D721Med (cell line): ENCODE data around the gene SMG7.

Experiments
- DNase-seq: peaks from one replicate; pipeline ENCODE4 v3.0.0; 2011; ENCODE audit warnings: low spot score; ENCODE audit not compliant: insufficient read length
- FAIRE-seq: peaks from 2 replicates; lab custom pipeline; 2011; peaks lifted over from hg19 to GRCh38; lab: Jason Lieb, UNC
- CTCF ChIP-seq: IDR thresholded peaks from 2 replicates; pipeline ENCODE4 v1.5.1; 2012; ENCODE audit warnings: mild to moderate bottlenecking, control low read depth; ENCODE audit not compliant: insufficient read depth; ENCODE audit errors: missing control alignments

SMG7 gene

GRCh38 chr1:183487674-183488442 is 15.6 kb downstream of the SMG7 start:
- FAIRE-seq (no peak), DNase-seq (no peak)
- no peak for TF ChIP-seq CTCF

- TF ChIP-seq CTCF, result no peak
- FAIRE-seq (no peak), DNase-seq (no peak)
Observed at GRCh38 chr1:183490932-183491331, 18.6 kb downstream of the SMG7 start.

GRCh38 chr1:183493540-183494245 is 21.4 kb downstream of the SMG7 start:
- TF ChIP-seq CTCF, result no peak
- DNase-seq, result no peak
- no peak for FAIRE-seq

- DNase-seq, result no peak
- no peak for FAIRE-seq
- TF ChIP-seq CTCF, result no peak
Observed at GRCh38 chr1:183495420-183495819, 23.1 kb downstream of the SMG7 start.

GRCh38 chr1:183497218-183497617 is 24.9 kb downstream of the SMG7 start:
- no peak for DNase-seq
- TF ChIP-seq CTCF, result no peak
- peak; percentile 6 for FAIRE-seq

GRCh38 chr1:183498342-183498991 is 26.2 kb downstream of the SMG7 start:
- FAIRE-seq, result no peak
- no peak for TF ChIP-seq CTCF

More at GRCh38 chr1:183498342-183498991, 26.2 kb downstream of the SMG7 start:
- no peak for DNase-seq
